WTC11 (cell line): Measurements from ENCODE around the gene HDAC1. TPM values are rescaled to one million over a fixed set of nuclear protein-coding genes. Genes with fewer than 3 reads are reported as not detected.

Experiments
- ATAC-seq: fragments of 200-7000 bp; cut with Tn5 transposase; 2 replicates; pipeline ENCODE4 v1.10.0; 2021; ENCODE audit warnings: mild to moderate bottlenecking, moderate library complexity
- CTCF ChIA-PET: fragments of 300-600 bp; sonication (Branson Sonifier 250); formaldehyde crosslinking; loops from one replicate; lab custom pipeline; 2021; ENCODE audit warnings: antibody characterized with exemption; lab: Charles Lee
- POLR2A ChIA-PET: fragments of 350-600 bp; sonication (Branson Sonifier 250); formaldehyde crosslinking; loops from one replicate; lab custom pipeline; 2021; ENCODE audit warnings: antibody characterized with exemption; lab: Charles Lee
- DNase-seq: peaks from one replicate; pipeline ENCODE4 v3.0.0; 2021; ENCODE audit warnings: low spot score
- H3K27ac Mint-ChIP-seq: 2 replicates; pipeline ENCODE4 v1.8.0; 2021; ENCODE audit warnings: mixed read lengths
- H3K27me3 Mint-ChIP-seq: 2 replicates; pipeline ENCODE4 v1.8.0; 2021; ENCODE audit warnings: low read depth, mild to moderate bottlenecking, moderate library complexity, mixed read lengths
- H3K36me3 Mint-ChIP-seq: 2 replicates; pipeline ENCODE4 v1.8.0; 2021; ENCODE audit warnings: mixed read lengths
- H3K4me1 Mint-ChIP-seq: 2 replicates; pipeline ENCODE4 v1.8.0; 2022; ENCODE audit warnings: mixed read lengths
- H3K4me3 Mint-ChIP-seq: 2 replicates; pipeline ENCODE4 v1.8.0; 2021; ENCODE audit warnings: mild to moderate bottlenecking, moderate library complexity, mixed read lengths
- H3K9me3 Mint-ChIP-seq: 2 replicates; pipeline ENCODE4 v1.8.0; 2021; ENCODE audit warnings: mixed read lengths
- EMX1 ChIP-seq: fragments of 250-450 bp; sonication (Bioruptor Pico); IDR thresholded peaks from 2 replicates; pipeline ENCODE4 v1.8.0; 2021; ENCODE audit warnings: mild to moderate bottlenecking
- FOXP1 ChIP-seq: sonication (generic); formaldehyde crosslinking; IDR thresholded peaks from 2 replicates; pipeline ENCODE4 v1.8.0; 2022; ENCODE audit warnings: missing genetic modification reagents, mild to moderate bottlenecking, moderate library complexity, borderline replicate concordance
- GTF2I ChIP-seq: fragments of 250-450 bp; sonication (Bioruptor Pico); conservative IDR thresholded peaks from 2 replicates; pipeline ENCODE4 v1.4.0; 2021; ENCODE audit warnings: mild to moderate bottlenecking
- HMGA2 ChIP-seq: fragments of 250-450 bp; sonication (Bioruptor Pico); IDR thresholded peaks from 2 replicates; pipeline ENCODE4 v1.4.0; 2021; ENCODE audit warnings: mild to moderate bottlenecking, moderate library complexity
- MYBL2 ChIP-seq: sonication (generic); formaldehyde crosslinking; IDR thresholded peaks from 2 replicates; pipeline ENCODE4 v1.8.1; 2023; ENCODE audit warnings: mild to moderate bottlenecking, moderate library complexity, missing genetic modification reagents
- NFE2L1 ChIP-seq: sonication (generic); formaldehyde crosslinking; IDR thresholded peaks from 2 replicates; pipeline ENCODE4 v1.8.1; 2023; ENCODE audit warnings: missing genetic modification reagents
- NR2C2 ChIP-seq: sonication (generic); formaldehyde crosslinking; IDR thresholded peaks from 2 replicates; pipeline ENCODE4 v1.8.0; 2022; ENCODE audit warnings: mild to moderate bottlenecking, missing genetic modification reagents
- RELA ChIP-seq: sonication (generic); formaldehyde crosslinking; IDR thresholded peaks from 2 replicates; pipeline ENCODE4 v1.8.1; 2022; ENCODE audit warnings: missing genetic modification reagents, mild to moderate bottlenecking, borderline replicate concordance
- SMAD4 ChIP-seq: sonication (generic); formaldehyde crosslinking; IDR thresholded peaks from 2 replicates; pipeline ENCODE4 v1.8.0; 2022; ENCODE audit warnings: mild to moderate bottlenecking, missing genetic modification reagents
- ZBTB21 ChIP-seq: sonication (generic); formaldehyde crosslinking; IDR thresholded peaks from 2 replicates; pipeline ENCODE4 v1.8.1; 2023; ENCODE audit warnings: mild to moderate bottlenecking, missing genetic modification reagents, borderline replicate concordance
- ZNF121 ChIP-seq: sonication (generic); formaldehyde crosslinking; IDR thresholded peaks from 2 replicates; pipeline ENCODE4 v1.8.0; 2023; ENCODE audit warnings: missing genetic modification reagents
- ZNF416 ChIP-seq: fragments of 250-450 bp; sonication (Bioruptor Pico); IDR thresholded peaks from 2 replicates; pipeline ENCODE4 v1.9.0; 2021; ENCODE audit warnings: mild to moderate bottlenecking, inconsistent platforms
- total RNA-seq: library from RNA; stranded (reverse); gene quantifications from 3 replicates; pipeline ENCODE4 v1.2.3, GENCODE V29; 2021
- TF ChIP-seq, protein P1 (sequence below): sonication (generic); formaldehyde crosslinking; IDR thresholded peaks from 2 replicates; pipeline ENCODE4 v1.8.0; 2023; ENCODE audit warnings: missing genetic modification reagents, mild to moderate bottlenecking, borderline replicate concordance
- TF ChIP-seq, protein P2 (sequence below): fragments of 250-450 bp; sonication (Bioruptor Pico); IDR thresholded peaks from 2 replicates; pipeline ENCODE4 v1.8.0; 2021; ENCODE audit warnings: mild to moderate bottlenecking
- TF ChIP-seq, protein P3 (sequence below): sonication (generic); formaldehyde crosslinking; IDR thresholded peaks from 2 replicates; pipeline ENCODE4 v1.8.0; 2022; ENCODE audit warnings: mild to moderate bottlenecking, missing genetic modification reagents
- TF ChIP-seq, protein P4 (sequence below): sonication (generic); formaldehyde crosslinking; IDR thresholded peaks from 2 replicates; pipeline ENCODE4 v1.8.0; 2022; ENCODE audit warnings: mild to moderate bottlenecking, missing genetic modification reagents
- TF ChIP-seq, protein P5 (sequence below): sonication (generic); formaldehyde crosslinking; IDR thresholded peaks from 2 replicates; pipeline ENCODE4 v1.8.1; 2023; ENCODE audit warnings: mild to moderate bottlenecking, moderate library complexity, missing genetic modification reagents
- TF ChIP-seq, protein P6 (sequence below): fragments of 200-600 bp; IDR thresholded peaks from 2 replicates; pipeline ENCODE4 v1.8.0; 2022; ENCODE audit warnings: antibody characterized with exemption

The HDAC1 gene
- total RNA-seq, 1 experiment from 2014 or later = 108 TPM

DNA sequence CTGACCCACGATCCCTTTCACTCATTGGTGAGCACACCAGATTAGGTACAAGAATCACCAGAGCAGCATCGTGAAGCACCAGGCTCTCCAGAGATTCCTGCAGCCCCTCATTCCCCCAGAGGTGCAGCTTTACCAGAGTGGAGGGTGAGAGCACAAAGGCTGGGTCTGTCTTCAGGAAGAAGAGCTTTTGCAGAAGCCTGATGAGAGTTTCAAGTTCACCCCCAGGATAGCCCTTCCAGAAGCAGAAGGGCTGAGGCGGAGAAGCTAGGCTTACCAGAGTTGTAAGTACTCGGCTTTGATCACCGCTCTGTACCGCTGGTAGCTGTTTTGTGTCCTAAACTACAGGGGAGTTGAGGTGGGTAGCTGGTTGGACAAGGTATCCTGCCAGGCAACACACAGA lies 73.6 kb downstream of the HDAC1 start:
- POLR2A ChIA-PET = interaction anchor here (1.4 kb wide), 1 partner anchor 12 kb away, joined by 3 read pairs; no protein-coding TSS in a partner anchor
- TF ChIP-seq FOXP1 (CRISPR knock-in tag) (no peak), NR2C2 (no peak), EMX1 (no peak), RELA (CRISPR knock-in tag) (no peak), ZBTB21 (CRISPR knock-in tag) (no peak), SMAD4 (CRISPR knock-in tag) (no peak), HMGA2 (CRISPR knock-in tag) (no peak), GTF2I (CRISPR knock-in tag) (no peak), ZNF416 (no peak), ZNF121 (CRISPR knock-in tag) (no peak), MYBL2 (CRISPR knock-in tag) (no peak), NFE2L1 (no peak)
- TF ChIP-seq, protein P1, sequence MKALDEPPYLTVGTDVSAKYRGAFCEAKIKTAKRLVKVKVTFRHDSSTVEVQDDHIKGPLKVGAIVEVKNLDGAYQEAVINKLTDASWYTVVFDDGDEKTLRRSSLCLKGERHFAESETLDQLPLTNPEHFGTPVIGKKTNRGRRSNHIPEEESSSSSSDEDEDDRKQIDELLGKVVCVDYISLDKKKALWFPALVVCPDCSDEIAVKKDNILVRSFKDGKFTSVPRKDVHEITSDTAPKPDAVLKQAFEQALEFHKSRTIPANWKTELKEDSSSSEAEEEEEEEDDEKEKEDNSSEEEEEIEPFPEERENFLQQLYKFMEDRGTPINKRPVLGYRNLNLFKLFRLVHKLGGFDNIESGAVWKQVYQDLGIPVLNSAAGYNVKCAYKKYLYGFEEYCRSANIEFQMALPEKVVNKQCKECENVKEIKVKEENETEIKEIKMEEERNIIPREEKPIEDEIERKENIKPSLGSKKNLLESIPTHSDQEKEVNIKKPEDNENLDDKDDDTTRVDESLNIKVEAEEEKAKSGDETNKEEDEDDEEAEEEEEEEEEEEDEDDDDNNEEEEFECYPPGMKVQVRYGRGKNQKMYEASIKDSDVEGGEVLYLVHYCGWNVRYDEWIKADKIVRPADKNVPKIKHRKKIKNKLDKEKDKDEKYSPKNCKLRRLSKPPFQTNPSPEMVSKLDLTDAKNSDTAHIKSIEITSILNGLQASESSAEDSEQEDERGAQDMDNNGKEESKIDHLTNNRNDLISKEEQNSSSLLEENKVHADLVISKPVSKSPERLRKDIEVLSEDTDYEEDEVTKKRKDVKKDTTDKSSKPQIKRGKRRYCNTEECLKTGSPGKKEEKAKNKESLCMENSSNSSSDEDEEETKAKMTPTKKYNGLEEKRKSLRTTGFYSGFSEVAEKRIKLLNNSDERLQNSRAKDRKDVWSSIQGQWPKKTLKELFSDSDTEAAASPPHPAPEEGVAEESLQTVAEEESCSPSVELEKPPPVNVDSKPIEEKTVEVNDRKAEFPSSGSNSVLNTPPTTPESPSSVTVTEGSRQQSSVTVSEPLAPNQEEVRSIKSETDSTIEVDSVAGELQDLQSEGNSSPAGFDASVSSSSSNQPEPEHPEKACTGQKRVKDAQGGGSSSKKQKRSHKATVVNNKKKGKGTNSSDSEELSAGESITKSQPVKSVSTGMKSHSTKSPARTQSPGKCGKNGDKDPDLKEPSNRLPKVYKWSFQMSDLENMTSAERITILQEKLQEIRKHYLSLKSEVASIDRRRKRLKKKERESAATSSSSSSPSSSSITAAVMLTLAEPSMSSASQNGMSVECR (CRISPR knock-in tag) = no peak
- TF ChIP-seq, protein P2, sequence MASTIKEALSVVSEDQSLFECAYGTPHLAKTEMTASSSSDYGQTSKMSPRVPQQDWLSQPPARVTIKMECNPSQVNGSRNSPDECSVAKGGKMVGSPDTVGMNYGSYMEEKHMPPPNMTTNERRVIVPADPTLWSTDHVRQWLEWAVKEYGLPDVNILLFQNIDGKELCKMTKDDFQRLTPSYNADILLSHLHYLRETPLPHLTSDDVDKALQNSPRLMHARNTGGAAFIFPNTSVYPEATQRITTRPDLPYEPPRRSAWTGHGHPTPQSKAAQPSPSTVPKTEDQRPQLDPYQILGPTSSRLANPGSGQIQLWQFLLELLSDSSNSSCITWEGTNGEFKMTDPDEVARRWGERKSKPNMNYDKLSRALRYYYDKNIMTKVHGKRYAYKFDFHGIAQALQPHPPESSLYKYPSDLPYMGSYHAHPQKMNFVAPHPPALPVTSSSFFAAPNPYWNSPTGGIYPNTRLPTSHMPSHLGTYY = no peak
- TF ChIP-seq, protein P3, sequence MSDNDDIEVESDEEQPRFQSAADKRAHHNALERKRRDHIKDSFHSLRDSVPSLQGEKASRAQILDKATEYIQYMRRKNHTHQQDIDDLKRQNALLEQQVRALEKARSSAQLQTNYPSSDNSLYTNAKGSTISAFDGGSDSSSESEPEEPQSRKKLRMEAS (CRISPR knock-in tag) = no peak
- TF ChIP-seq, protein P4, sequence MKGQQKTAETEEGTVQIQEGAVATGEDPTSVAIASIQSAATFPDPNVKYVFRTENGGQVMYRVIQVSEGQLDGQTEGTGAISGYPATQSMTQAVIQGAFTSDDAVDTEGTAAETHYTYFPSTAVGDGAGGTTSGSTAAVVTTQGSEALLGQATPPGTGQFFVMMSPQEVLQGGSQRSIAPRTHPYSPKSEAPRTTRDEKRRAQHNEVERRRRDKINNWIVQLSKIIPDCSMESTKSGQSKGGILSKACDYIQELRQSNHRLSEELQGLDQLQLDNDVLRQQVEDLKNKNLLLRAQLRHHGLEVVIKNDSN (CRISPR knock-in tag) = no peak
- TF ChIP-seq, protein P5, sequence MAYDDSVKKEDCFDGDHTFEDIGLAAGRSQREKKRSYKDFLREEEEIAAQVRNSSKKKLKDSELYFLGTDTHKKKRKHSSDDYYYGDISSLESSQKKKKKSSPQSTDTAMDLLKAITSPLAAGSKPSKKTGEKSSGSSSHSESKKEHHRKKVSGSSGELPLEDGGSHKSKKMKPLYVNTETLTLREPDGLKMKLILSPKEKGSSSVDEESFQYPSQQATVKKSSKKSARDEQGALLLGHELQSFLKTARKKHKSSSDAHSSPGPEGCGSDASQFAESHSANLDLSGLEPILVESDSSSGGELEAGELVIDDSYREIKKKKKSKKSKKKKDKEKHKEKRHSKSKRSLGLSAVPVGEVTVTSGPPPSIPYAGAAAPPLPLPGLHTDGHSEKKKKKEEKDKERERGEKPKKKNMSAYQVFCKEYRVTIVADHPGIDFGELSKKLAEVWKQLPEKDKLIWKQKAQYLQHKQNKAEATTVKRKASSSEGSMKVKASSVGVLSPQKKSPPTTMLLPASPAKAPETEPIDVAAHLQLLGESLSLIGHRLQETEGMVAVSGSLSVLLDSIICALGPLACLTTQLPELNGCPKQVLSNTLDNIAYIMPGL (CRISPR knock-in tag) = no peak
- TF ChIP-seq, protein P6, sequence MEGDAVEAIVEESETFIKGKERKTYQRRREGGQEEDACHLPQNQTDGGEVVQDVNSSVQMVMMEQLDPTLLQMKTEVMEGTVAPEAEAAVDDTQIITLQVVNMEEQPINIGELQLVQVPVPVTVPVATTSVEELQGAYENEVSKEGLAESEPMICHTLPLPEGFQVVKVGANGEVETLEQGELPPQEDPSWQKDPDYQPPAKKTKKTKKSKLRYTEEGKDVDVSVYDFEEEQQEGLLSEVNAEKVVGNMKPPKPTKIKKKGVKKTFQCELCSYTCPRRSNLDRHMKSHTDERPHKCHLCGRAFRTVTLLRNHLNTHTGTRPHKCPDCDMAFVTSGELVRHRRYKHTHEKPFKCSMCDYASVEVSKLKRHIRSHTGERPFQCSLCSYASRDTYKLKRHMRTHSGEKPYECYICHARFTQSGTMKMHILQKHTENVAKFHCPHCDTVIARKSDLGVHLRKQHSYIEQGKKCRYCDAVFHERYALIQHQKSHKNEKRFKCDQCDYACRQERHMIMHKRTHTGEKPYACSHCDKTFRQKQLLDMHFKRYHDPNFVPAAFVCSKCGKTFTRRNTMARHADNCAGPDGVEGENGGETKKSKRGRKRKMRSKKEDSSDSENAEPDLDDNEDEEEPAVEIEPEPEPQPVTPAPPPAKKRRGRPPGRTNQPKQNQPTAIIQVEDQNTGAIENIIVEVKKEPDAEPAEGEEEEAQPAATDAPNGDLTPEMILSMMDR = no peak

More for the DNA sequence above, 73.6 kb downstream of the HDAC1 start:
- H3K36me3 Mint-ChIP-seq = peaks cover 17% of the 10 kb centered on the region
- ATAC-seq (no peak), DNase-seq (no peak)
- peaks cover 16% of the 10 kb centered on the region for H3K27me3 Mint-ChIP-seq
- H3K27ac Mint-ChIP-seq = no peak overlapping the region
- CTCF ChIA-PET = interaction anchor here (0.6 kb wide), 1 partner anchor 155 kb away, joined by 3 read pairs; no protein-coding TSS in a partner anchor
- no peaks in the 10 kb centered on the region for H3K9me3 Mint-ChIP-seq
- H3K4me1 Mint-ChIP-seq = peaks cover 10% of the 10 kb centered on the region
- no peak overlapping the region for H3K4me3 Mint-ChIP-seq
